Stimulated activated CD4-positive, alpha-beta T cell treated with anti-CD3 and anti-CD28 coated beads, Interleukin-15, amount 100 ng/mL, for 48 hours (primary cell): ENCODE results near the gene KANSL2.
"Not testable (repeated sequence)": the region's sequence is repeated elsewhere in the genome, so short reads cannot be mapped to it uniquely, and the experiment has no call there.

ENCODE experiments used
- DNase-seq, 2 donors: peaks; one replicate each; pipeline ENCODE4 v3.0.0-alpha.2; 2020; ENCODE audit warnings: low read depth in 2 of 2

The KANSL2 gene

GRCh38 chr12:48681710-48682532 lies at the start of gene KANSL2:
KANSL2 (minus strand) TSS chr12:48682238; CDS start chr12:48681632, 606 bp downstream.
- peak; percentile 97 for DNase-seq

GRCh38 chr12:48728807-48729206 lies 46.8 kb upstream of the KANSL2 start:
- DNase-seq, result no peak

GRCh38 chr12:48720737-48721136 lies 38.7 kb upstream of the KANSL2 start:
- not testable (repeated sequence) for DNase-seq

GRCh38 chr12:48720171-48720570 lies 38.1 kb upstream of the KANSL2 start:
- DNase-seq, result not testable (repeated sequence)

GRCh38 chr12:48719002-48719401 lies 37.0 kb upstream of the KANSL2 start:
- not testable (repeated sequence) for DNase-seq

GRCh38 chr12:48717252-48717695 lies 35.2 kb upstream of the KANSL2 start:
- no peak for DNase-seq

- peak; percentile 99 for DNase-seq
Observed at GRCh38 chr12:48716493-48717251, 34.6 kb upstream of the KANSL2 start, which contains the start of gene CCNT1. CCNT1 (minus strand) TSS chr12:48716707; CDS start chr12:48716675, 32 bp downstream.

- no peak for DNase-seq
Observed at GRCh38 chr12:48716168-48716492, 34.1 kb upstream of the KANSL2 start.

- DNase-seq, result no peak
Observed at GRCh38 chr12:48712209-48712608, 30.2 kb upstream of the KANSL2 start.

GRCh38 chr12:48698822-48699221 lies 16.8 kb upstream of the KANSL2 start:
- not testable (repeated sequence) for DNase-seq

GRCh38 chr12:48696626-48697025 lies 14.6 kb upstream of the KANSL2 start:
- no peak for DNase-seq

GRCh38 chr12:48695859-48696258 lies 13.8 kb upstream of the KANSL2 start:
- DNase-seq, result no peak

GRCh38 chr12:48694038-48694437 lies 12.0 kb upstream of the KANSL2 start:
- DNase-seq, result no peak

GRCh38 chr12:48693572-48693971 lies 11.5 kb upstream of the KANSL2 start:
- no peak for DNase-seq

GRCh38 chr12:48691826-48692487 lies 9.9 kb upstream of the KANSL2 start:
- no peak for DNase-seq

GRCh38 chr12:48690990-48691389 lies 9.0 kb upstream of the KANSL2 start:
- no peak for DNase-seq

- DNase-seq, result no peak
Observed at GRCh38 chr12:48690436-48690835, 8.4 kb upstream of the KANSL2 start.

- DNase-seq, result no peak
Observed at GRCh38 chr12:48688836-48689235, 6.8 kb upstream of the KANSL2 start.

GRCh38 chr12:48687592-48687991 lies 5.6 kb upstream of the KANSL2 start:
- no peak for DNase-seq

GRCh38 chr12:48686615-48687334 lies 4.7 kb upstream of the KANSL2 start:
- no peak for DNase-seq

- no peak for DNase-seq
Observed at GRCh38 chr12:48686037-48686595, 4.1 kb upstream of the KANSL2 start.
